ENCODE data around the gene CHIA.

DNA sequence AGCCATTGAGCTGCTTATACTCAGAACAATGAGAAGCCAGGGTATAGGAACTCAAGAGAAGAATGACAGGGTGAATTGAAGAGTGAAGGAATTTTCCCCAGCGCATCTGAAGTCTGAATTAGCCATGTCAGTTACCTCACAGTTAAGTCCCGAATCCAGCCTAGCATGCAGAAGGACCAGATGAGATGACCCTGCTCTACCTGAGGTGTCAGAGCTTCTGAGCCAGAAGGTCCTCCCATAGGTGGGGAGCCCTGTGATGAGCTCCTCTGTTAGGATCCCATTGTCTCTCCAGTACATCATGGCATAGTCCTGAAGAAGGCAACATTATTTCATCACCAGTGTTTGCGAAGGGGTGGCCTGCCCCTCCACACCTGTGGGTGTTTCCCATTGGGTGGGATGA lies 68.7 kb downstream of the CHIA start:
- TF ChIP-seq EZH2 (IDR thresholded peaks at IDR 0.05; ENCODE audit: low read depth, low read length, severe bottlenecking) = no peak
- TF ChIP-seq POLR2A (IDR thresholded peaks at IDR 0.05; ENCODE audit: control extremely low read depth in 1 of 2, low read depth in 2 of 2, low read length in 2 of 2) = no peak
- TF ChIP-seq CTCF (IDR thresholded peaks at IDR 0.05; ENCODE audit: control extremely low read depth in 1 of 3, insufficient read depth in 1 of 3, low read depth in 1 of 3, low read length in 3 of 3) = no peak
- no peak for TF ChIP-seq SP1 (IDR thresholded peaks at IDR 0.05; ENCODE audit: low read depth, low read length)
